ENCODE data around the gene RRP9.

DNA sequence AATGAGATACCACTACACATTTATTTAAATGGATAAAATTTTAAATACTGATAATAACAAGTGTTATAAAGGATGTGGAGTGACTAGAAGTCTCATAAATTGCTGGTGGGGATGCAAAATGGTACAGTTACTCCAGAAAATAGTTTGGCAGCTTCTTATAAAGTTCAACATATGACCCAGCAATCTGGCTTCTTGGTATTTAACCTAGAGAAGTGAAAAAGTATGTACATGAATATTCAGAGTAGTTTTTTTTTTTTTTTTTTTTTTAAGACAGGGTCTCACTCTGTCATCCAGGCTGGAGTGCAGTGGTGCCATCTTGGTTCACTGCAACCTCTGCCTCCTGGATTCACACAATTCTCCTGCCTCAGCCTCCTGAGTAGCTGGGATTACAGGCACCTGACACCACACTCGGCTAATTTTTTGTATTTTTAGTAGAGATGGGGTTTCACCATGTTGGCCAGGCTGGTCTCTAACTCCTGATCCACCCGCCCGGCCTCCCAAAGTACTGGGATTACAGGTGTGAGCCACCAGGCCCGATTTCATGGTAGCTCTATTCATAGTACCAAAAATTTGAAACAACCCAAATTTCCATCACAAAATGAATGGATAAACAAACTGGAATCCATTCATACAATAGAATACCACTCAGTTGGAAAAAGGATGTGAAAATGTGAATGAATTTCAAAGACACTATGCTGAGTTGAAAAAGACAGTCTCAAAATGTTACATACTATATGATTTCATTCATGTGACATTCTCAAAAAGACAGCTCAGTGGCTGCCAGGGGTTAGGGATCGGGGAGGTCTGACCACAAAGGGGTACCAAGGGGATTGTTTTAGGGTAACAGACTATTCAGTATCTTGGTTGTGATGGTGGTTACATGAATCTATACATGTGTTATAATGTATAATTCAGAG, 14.4 kb downstream of the RRP9 start:
- TF ChIP-seq, protein P1, sequence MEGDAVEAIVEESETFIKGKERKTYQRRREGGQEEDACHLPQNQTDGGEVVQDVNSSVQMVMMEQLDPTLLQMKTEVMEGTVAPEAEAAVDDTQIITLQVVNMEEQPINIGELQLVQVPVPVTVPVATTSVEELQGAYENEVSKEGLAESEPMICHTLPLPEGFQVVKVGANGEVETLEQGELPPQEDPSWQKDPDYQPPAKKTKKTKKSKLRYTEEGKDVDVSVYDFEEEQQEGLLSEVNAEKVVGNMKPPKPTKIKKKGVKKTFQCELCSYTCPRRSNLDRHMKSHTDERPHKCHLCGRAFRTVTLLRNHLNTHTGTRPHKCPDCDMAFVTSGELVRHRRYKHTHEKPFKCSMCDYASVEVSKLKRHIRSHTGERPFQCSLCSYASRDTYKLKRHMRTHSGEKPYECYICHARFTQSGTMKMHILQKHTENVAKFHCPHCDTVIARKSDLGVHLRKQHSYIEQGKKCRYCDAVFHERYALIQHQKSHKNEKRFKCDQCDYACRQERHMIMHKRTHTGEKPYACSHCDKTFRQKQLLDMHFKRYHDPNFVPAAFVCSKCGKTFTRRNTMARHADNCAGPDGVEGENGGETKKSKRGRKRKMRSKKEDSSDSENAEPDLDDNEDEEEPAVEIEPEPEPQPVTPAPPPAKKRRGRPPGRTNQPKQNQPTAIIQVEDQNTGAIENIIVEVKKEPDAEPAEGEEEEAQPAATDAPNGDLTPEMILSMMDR (conservative IDR thresholded peaks at IDR 0.05; ENCODE audit: low read length), result no peak
- no peak for TF ChIP-seq EZH2phosphoT487 (IDR thresholded peaks at IDR 0.05; ENCODE audit: borderline replicate concordance)

All from Loucy (cell line).